ENCODE data around the gene CCDC57.

GRCh38 chr17:82078433-82078832, 134.2 kb downstream of the CCDC57 start:
- TF ChIP-seq EZH2phosphoT487 (IDR thresholded peaks at IDR 0.05; ENCODE audit: insufficient read depth, low read depth) (no peak), EZH2 (IDR thresholded peaks at IDR 0.05; ENCODE audit: insufficient read depth, poor library complexity, severe bottlenecking) (no peak)
